DND-41 (cell line): ENCODE measurements around the gene USP22.

Experiments used
- ATAC-seq: fragments of 200-7000 bp; cut with Tn5 transposase; 3 replicates; pipeline ENCODE4 v1.9.1; 2021; ENCODE audit warnings: low read depth; ENCODE audit not compliant: insufficient read depth
- DNase-seq: peaks from one replicate; pipeline ENCODE4 v3.0.0-alpha.2; 2020
- H2AFZ ChIP-seq: 2 replicates; pipeline ENCODE4 v1.6.0; 2012; ENCODE audit warnings: low read depth, low read length
- H3K27ac ChIP-seq: 2 replicates; pipeline ENCODE4 v1.5.1; 2012; ENCODE audit warnings: low read length, inconsistent platforms
- H3K27me3 ChIP-seq: fragments of 200-600 bp; sonication (generic); 2 replicates; pipeline ENCODE4 v1.6.0; 2012; ENCODE audit warnings: low read length, mild to moderate bottlenecking, inconsistent platforms; ENCODE audit not compliant: insufficient read depth, poor library complexity
- H3K36me3 ChIP-seq: 2 replicates; pipeline ENCODE4 v1.5.1; 2012; ENCODE audit warnings: low read length, inconsistent platforms; ENCODE audit not compliant: insufficient read depth
- H3K4me1 ChIP-seq: 2 replicates; pipeline ENCODE4 v1.5.1; 2012; ENCODE audit warnings: mild to moderate bottlenecking, low read length; ENCODE audit not compliant: insufficient read depth
- H3K4me2 ChIP-seq: 2 replicates; pipeline ENCODE4 v1.6.0; 2012; ENCODE audit warnings: mild to moderate bottlenecking, moderate library complexity, low read length, inconsistent platforms; ENCODE audit not compliant: insufficient read depth
- H3K4me3 ChIP-seq, 2 experiments: fragments of 200-600 bp in 1 of 2; shearing (Covaris generic) in 1 of 2; 2 replicates each; pipeline ENCODE4 v1.5.1; 2012 to 2016; ENCODE audit warnings: inconsistent platforms in 2 of 2, low read length in 2 of 2, mild to moderate bottlenecking in 2 of 2, low read depth in 1 of 2, moderate library complexity in 1 of 2
- H3K79me2 ChIP-seq: 2 replicates; pipeline ENCODE4 v1.6.0; 2012; ENCODE audit warnings: low read length, inconsistent platforms; ENCODE audit not compliant: insufficient read depth
- H3K9ac ChIP-seq: 2 replicates; pipeline ENCODE4 v1.6.0; 2012; ENCODE audit warnings: low read depth, mild to moderate bottlenecking, inconsistent platforms, low read length, moderate library complexity
- H3K9me3 ChIP-seq: 2 replicates; pipeline ENCODE4 v1.5.1; 2012; ENCODE audit warnings: low read length, moderate library complexity, mild to moderate bottlenecking, inconsistent platforms; ENCODE audit not compliant: insufficient read depth, severe bottlenecking
- H4K20me1 ChIP-seq: 2 replicates; pipeline ENCODE4 v1.6.0; 2012; ENCODE audit warnings: low read length; ENCODE audit not compliant: insufficient read depth
- CTCF ChIP-seq: IDR thresholded peaks from 2 replicates; pipeline ENCODE4 v1.5.1; 2012; ENCODE audit warnings: borderline replicate concordance, low read length, moderate library complexity, mild to moderate bottlenecking; ENCODE audit not compliant: poor library complexity, severe bottlenecking; ENCODE audit errors: extremely low read depth
- EZH2 ChIP-seq: IDR thresholded peaks from 3 replicates; pipeline ENCODE4 v1.6.1; 2012; ENCODE audit warnings: borderline replicate concordance, low read depth, mild to moderate bottlenecking, moderate library complexity, low read length, inconsistent platforms; ENCODE audit not compliant: severe bottlenecking

The USP22 gene

DNA sequence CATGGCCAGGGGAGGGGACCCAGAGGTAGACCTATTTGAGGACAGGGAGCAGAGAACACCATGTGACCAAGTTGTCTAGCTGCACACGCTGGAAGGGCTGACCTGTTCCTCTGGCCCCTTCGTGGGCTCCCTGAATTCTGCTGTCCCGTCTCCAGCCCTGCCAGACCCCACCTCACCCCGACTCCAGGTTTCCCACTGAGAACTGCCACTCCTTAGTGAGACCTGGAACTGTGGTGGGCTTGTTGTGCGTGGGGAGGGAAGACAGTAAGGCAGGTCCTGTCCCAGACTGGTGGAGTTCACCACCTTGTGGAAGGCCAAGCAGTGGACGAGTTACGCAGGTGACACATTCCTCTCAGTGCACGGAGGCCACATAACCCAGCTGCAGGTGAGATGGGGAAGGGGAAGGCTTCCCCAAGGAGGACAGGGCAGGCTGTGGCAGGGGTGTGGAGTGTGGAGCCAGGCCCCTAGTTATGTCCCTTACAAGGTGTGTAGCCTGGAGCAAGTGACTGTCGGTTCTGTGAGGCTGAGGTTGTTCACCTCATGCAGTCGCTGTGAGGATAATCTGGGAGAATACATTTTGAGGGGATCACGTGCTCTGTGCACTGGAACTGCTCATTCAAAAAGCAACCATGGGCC, 54.7 kb downstream of the USP22 start:
- no peak for TF ChIP-seq CTCF
- TF ChIP-seq EZH2, result no peak
- no peaks in the 10 kb centered on the region for H3K79me2 ChIP-seq
- no peak overlapping the region for H3K4me2 ChIP-seq
- ATAC-seq, result no peak
- DNase-seq, result no peak
- no peaks in the 10 kb centered on the region for H3K27me3 ChIP-seq
- no peak overlapping the region for H3K4me3 ChIP-seq
- no peak overlapping the region for H3K9ac ChIP-seq
- no peaks in the 10 kb centered on the region for H3K9me3 ChIP-seq
- H3K27ac ChIP-seq, result no peak overlapping the region
- H2AFZ ChIP-seq, result no peak overlapping the region
- no peaks in the 10 kb centered on the region for H3K36me3 ChIP-seq
- peaks cover under 1% of the 10 kb centered on the region for H4K20me1 ChIP-seq
- no peaks in the 10 kb centered on the region for H3K4me1 ChIP-seq

GRCh38 chr17:20987511-20987910, 55.3 kb downstream of the USP22 start:
- no peak overlapping the region for H3K9ac ChIP-seq
- no peaks in the 10 kb centered on the region for H3K27me3 ChIP-seq
- no peaks in the 10 kb centered on the region for H3K4me1 ChIP-seq
- no peaks in the 10 kb centered on the region for H3K9me3 ChIP-seq
- no peak overlapping the region for H2AFZ ChIP-seq
- H3K27ac ChIP-seq, result no peak overlapping the region
- H3K36me3 ChIP-seq, result no peaks in the 10 kb centered on the region
- no peak overlapping the region for H3K4me3 ChIP-seq
- no peak overlapping the region for H3K4me2 ChIP-seq
- no peaks in the 10 kb centered on the region; the same call in 1 of the 2 replicates for H4K20me1 ChIP-seq
- TF ChIP-seq CTCF (no peak), EZH2 (no peak)
- no peak for DNase-seq
- no peaks in the 10 kb centered on the region for H3K79me2 ChIP-seq
- ATAC-seq, result no peak

GRCh38 chr17:20986767-20987510, 55.9 kb downstream of the USP22 start:
- H3K9ac ChIP-seq, result no peak overlapping the region
- H3K79me2 ChIP-seq, result no peaks in the 10 kb centered on the region
- no peak overlapping the region for H2AFZ ChIP-seq
- no peaks in the 10 kb centered on the region for H3K9me3 ChIP-seq
- H3K36me3 ChIP-seq, result no peaks in the 10 kb centered on the region
- ATAC-seq, result no peak
- H4K20me1 ChIP-seq, result no peaks in the 10 kb centered on the region; the same call in 1 of the 2 replicates
- DNase-seq, result no peak
- H3K4me2 ChIP-seq, result no peak overlapping the region
- H3K27ac ChIP-seq, result no peak overlapping the region
- H3K4me3 ChIP-seq, result no peak overlapping the region
- TF ChIP-seq EZH2, result no peak
- no peak for TF ChIP-seq CTCF
- no peaks in the 10 kb centered on the region for H3K27me3 ChIP-seq
- no peaks in the 10 kb centered on the region for H3K4me1 ChIP-seq
